SKM-1 treated with dmso at 0.1 percent for 144 hours (cell line): ENCODE results near the gene RAB7A.
"Not testable (repeated sequence)": the region's sequence is repeated elsewhere in the genome, so short reads cannot be mapped to it uniquely, and the experiment has no call there.

ENCODE experiments used
- DNase-seq: peaks from one replicate; lab custom pipeline; 2025; ENCODE audit not compliant: unreplicated experiment; lab: John Stamatoyannopoulos, UW

RAB7A gene

GRCh38 chr3:128749561-128749960 lies 23.6 kb downstream of the RAB7A start:
- DNase-seq = not testable (repeated sequence)

- DNase-seq = no peak
Measured at GRCh38 chr3:128753715-128754114, 27.7 kb downstream of the RAB7A start.

GRCh38 chr3:128760042-128760441 lies 34.1 kb downstream of the RAB7A start:
- DNase-seq = no peak

GRCh38 chr3:128760881-128761280 lies 34.9 kb downstream of the RAB7A start:
- DNase-seq = no peak

- DNase-seq = no peak
Measured at GRCh38 chr3:128761392-128761791, 35.4 kb downstream of the RAB7A start.

GRCh38 chr3:128763967-128764366 lies 38.0 kb downstream of the RAB7A start:
- DNase-seq = no peak

GRCh38 chr3:128764863-128765262 lies 38.9 kb downstream of the RAB7A start:
- DNase-seq = no peak

- DNase-seq = peak; percentile 12
Measured at GRCh38 chr3:128767094-128767750, 41.2 kb downstream of the RAB7A start.

GRCh38 chr3:128768471-128768870 lies 42.5 kb downstream of the RAB7A start:
- DNase-seq = no peak

GRCh38 chr3:128770387-128770786 lies 44.4 kb downstream of the RAB7A start:
- DNase-seq = no peak

- DNase-seq = not testable (repeated sequence)
Measured at GRCh38 chr3:128773189-128773588, 47.2 kb downstream of the RAB7A start.

GRCh38 chr3:128773592-128773991 lies 47.6 kb downstream of the RAB7A start:
- not testable (repeated sequence) for DNase-seq

- no peak for DNase-seq
Measured at GRCh38 chr3:128775241-128775640, 49.3 kb downstream of the RAB7A start.

GRCh38 chr3:128775906-128776542 lies 50.0 kb downstream of the RAB7A start:
- no peak for DNase-seq

GRCh38 chr3:128780101-128780837 lies 54.3 kb downstream of the RAB7A start:
- DNase-seq = no peak

- no peak for DNase-seq
Measured at GRCh38 chr3:128781164-128781563, 55.2 kb downstream of the RAB7A start.

- no peak for DNase-seq
Measured at GRCh38 chr3:128782282-128783146, 56.5 kb downstream of the RAB7A start.

GRCh38 chr3:128783774-128784173 lies 57.8 kb downstream of the RAB7A start:
- no peak for DNase-seq

GRCh38 chr3:128784232-128784631 lies 58.2 kb downstream of the RAB7A start:
- DNase-seq = no peak

- no peak for DNase-seq
Measured at GRCh38 chr3:128784843-128785242, 58.9 kb downstream of the RAB7A start.

GRCh38 chr3:128786434-128787020 lies 60.5 kb downstream of the RAB7A start:
- no peak for DNase-seq
